Testis (tissue), 3 donors: ENCODE data around the gene TSC22D3. TPM values are rescaled to one million over a fixed set of nuclear protein-coding genes. Genes with fewer than 3 reads are reported as not detected.

Source experiments
- DNase-seq: peaks from one replicate; pipeline ENCODE4 v3.0.0-alpha.2; 2019
- H3K27ac ChIP-seq, 2 donors: fragments of 200-600 bp; sonication (generic); one replicate each; pipeline ENCODE4 v1.5.1; 2019
- H3K27me3 ChIP-seq: fragments of 200-600 bp; sonication (generic); one replicate; pipeline ENCODE4 v1.5.1; 2019
- H3K36me3 ChIP-seq: fragments of 200-600 bp; sonication (generic); one replicate; pipeline ENCODE4 v1.5.1; 2017; ENCODE audit warnings: low read depth; ENCODE audit errors: missing control alignments
- H3K4me1 ChIP-seq: fragments of 200-600 bp; sonication (generic); one replicate; pipeline ENCODE4 v1.5.1; 2019
- H3K4me3 ChIP-seq, 2 donors: fragments of 200-600 bp; sonication (generic); one replicate each; pipeline ENCODE4 v1.5.1; 2017 to 2019
- H3K9me3 ChIP-seq: fragments of 200-600 bp; sonication (generic); one replicate; pipeline ENCODE4 v1.5.1; 2017
- CTCF ChIP-seq, 3 experiments: fragments of 450-650 bp in 2 of 3; fragments of 200-600 bp in 1 of 3; sonication (generic) in 1 of 3; IDR thresholded peaks; one replicate each; pipeline ENCODE4 v1.5.1; 2016 to 2019; ENCODE audit warnings: antibody characterized with exemption in 3 of 3, mild to moderate bottlenecking in 2 of 3, moderate library complexity in 1 of 3
- POLR2A ChIP-seq: fragments of 450-650 bp; IDR thresholded peaks from one replicate; pipeline ENCODE4 v1.6.1; 2017; ENCODE audit warnings: antibody characterized with exemption, mild to moderate bottlenecking, moderate library complexity
- WGBS, 2 donors: methylation state at CpG; one replicate each; pipeline ENCODE4 v1.1.5; 2018; 5-methylcytosine and 5-hydroxymethylcytosine counted together
- intact Hi-C: fragments of 100-400 bp; cut with DNase I; formaldehyde crosslinking; loops from one replicate; pipeline ENCODE4 v1.15.1; 2023; ENCODE audit warnings: low total_unique reads
- polyA plus RNA-seq: library from polyadenylated mRNA; stranded (reverse); fragments of 350-450 nt; fragmentation: Illumina TruSeq; extraction: RNeasy Lipid Tissue Mini Kit (QIAGEN cat#74804); gene quantifications from one replicate; pipeline ENCODE4 v1.2.3, GENCODE V29; 2014; ENCODE audit warnings: low read depth, low replicate concordance; ENCODE audit not compliant: insufficient read depth
- total RNA-seq, 2 donors: library from RNA; depleted of rRNA; stranded (reverse); fragments of >200 nt; gene quantifications; one replicate each; pipeline ENCODE4 v1.2.3, GENCODE V29; 2016

The TSC22D3 gene
- total and polyA plus RNA-seq, 3 donors from 2014 or later = 65.5 to 123 (median 98.4) TPM

DNA sequence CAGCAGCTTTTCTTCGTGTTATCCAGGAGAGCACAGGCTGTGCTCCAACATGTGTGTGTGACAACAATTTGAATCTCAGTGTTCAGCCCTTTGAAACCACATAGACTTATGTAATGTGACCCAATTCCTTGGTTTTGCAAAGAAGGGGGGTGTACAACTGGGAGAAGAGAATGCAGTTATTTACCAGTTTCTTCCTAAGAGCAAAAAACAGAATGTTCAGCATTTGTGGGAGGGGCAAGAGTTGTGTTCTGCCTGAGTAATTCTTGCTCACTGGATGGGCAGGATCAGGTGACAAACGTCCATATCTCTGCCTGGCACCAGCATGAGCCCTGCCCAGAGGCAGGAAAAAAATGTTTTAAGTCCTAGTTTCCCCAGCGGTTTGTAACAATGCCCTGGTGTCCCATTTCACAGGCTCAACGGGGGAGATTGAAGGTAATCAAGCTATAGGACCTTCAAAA lies 75.2 kb downstream of the TSC22D3 start:
- Histone ChIP-seq H3K36me3 (no peaks in the 10 kb centered on the region), H3K27ac (peak overlapping the region in 1 of 2 donors; percentile 82), H3K27me3 (no peaks in the 10 kb centered on the region), H3K4me3 (no peak overlapping the region), H3K4me1 (no peaks in the 10 kb centered on the region), H3K9me3 (no peaks in the 10 kb centered on the region)
- 40 to 49% methylated on average over 2 to 4 of the region's 4 CpGs for WGBS, 2 donors
- intact Hi-C loops = no loop called here
- TF ChIP-seq CTCF (IDR thresholded peaks at IDR 0.05) (no peak), POLR2A (no peak)
- DNase-seq = peak; percentile 57

- H3K27ac ChIP-seq = peak overlapping the region in 1 of 2 donors; percentile 82
- H3K36me3 ChIP-seq = no peaks in the 10 kb centered on the region
- H3K4me3 ChIP-seq = no peak overlapping the region
- no peak for TF ChIP-seq CTCF (IDR thresholded peaks at IDR 0.05)
- no peak for TF ChIP-seq POLR2A
- H3K27me3 ChIP-seq = no peaks in the 10 kb centered on the region
- H3K9me3 ChIP-seq = no peaks in the 10 kb centered on the region
- no peak for DNase-seq
- H3K4me1 ChIP-seq = no peaks in the 10 kb centered on the region
- intact Hi-C loops = no loop called here
- WGBS, 2 donors = 90% methylated on average over 2 of the region's 2 CpGs
Measured at GRCh38 chrX:107699616-107700015, 76.0 kb downstream of the TSC22D3 start.

DNA sequence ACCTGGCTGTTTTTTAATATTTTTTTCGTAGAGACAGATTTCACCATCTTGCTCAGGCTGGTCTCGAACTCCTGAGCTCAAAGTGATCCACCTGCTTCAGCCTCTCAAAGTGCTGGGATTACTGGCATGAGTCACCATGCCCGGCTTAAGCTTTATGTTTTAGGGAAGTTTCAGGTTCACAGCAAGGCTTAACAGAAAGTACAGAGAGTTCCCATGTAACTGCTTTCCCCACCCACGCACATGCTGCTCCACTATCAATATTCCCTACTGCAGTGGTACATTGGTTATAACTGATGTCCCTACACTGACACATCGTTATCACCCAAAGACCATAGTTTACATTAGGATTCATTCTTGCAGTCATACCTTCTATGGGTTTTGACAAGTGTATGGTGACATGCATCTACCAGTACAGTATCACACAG lies 84.6 kb downstream of the TSC22D3 start:
- intact Hi-C loops = no loop called here
- DNase-seq = peak; percentile 56
- no peaks in the 10 kb centered on the region for H3K4me1 ChIP-seq
- peak overlapping the region in 1 of 2 donors; percentile 45 for H3K27ac ChIP-seq
- H3K4me3 ChIP-seq = no peak overlapping the region
- no peaks in the 10 kb centered on the region for H3K9me3 ChIP-seq
- no peak for TF ChIP-seq POLR2A
- TF ChIP-seq CTCF (IDR thresholded peaks at IDR 0.05) = no peak
- WGBS, 2 donors = 34 to 54% methylated on average over 3 to 5 of the region's 5 CpGs
- no peaks in the 10 kb centered on the region for H3K27me3 ChIP-seq
- H3K36me3 ChIP-seq = no peaks in the 10 kb centered on the region

GRCh38 chrX:107687445-107687844 lies 88.1 kb downstream of the TSC22D3 start:
- TF ChIP-seq POLR2A = no peak
- TF ChIP-seq CTCF (IDR thresholded peaks at IDR 0.05) = no peak
- intact Hi-C loops = no loop called here
- no peaks in the 10 kb centered on the region for H3K9me3 ChIP-seq
- H3K4me3 ChIP-seq = no peak overlapping the region
- H3K36me3 ChIP-seq = no peaks in the 10 kb centered on the region
- no peak for DNase-seq
- 85 to 96% methylated on average over 3 of the region's 3 CpGs for WGBS, 2 donors
- H3K27ac ChIP-seq = no peak overlapping the region
- H3K4me1 ChIP-seq = peaks cover 3% of the 10 kb centered on the region
- H3K27me3 ChIP-seq = no peaks in the 10 kb centered on the region

DNA sequence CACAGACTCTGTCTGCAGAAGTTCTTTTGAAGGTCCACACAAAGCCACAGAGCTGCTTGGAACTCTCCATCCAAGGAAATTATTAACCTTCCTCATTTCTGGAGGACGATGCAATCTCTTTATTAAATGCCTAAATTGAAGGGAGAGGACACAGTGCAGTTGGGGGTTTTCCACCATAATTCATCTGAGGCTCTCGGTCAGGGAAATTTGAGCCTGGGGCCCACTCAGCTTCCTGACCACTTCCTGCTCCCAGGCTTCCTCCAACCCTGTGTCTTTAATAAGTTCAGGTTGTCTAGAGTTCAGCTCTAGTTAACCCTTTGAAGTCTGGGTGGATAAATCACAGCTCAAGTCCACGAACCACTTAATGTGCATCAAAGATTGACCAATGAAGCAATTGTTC lies 88.8 kb downstream of the TSC22D3 start:
- intact Hi-C loops = no loop called here
- H3K4me1 ChIP-seq = peaks cover 3% of the 10 kb centered on the region

More for the DNA sequence above, 88.8 kb downstream of the TSC22D3 start:
- DNase-seq = no peak
- H3K27me3 ChIP-seq = no peaks in the 10 kb centered on the region
- no peak overlapping the region for H3K27ac ChIP-seq
- no peak overlapping the region for H3K4me3 ChIP-seq
- H3K9me3 ChIP-seq = no peaks in the 10 kb centered on the region
- no peaks in the 10 kb centered on the region for H3K36me3 ChIP-seq
- 59 to 66% methylated on average over 3 of the region's 3 CpGs for WGBS, 2 donors
- TF ChIP-seq POLR2A = no peak
- TF ChIP-seq CTCF (IDR thresholded peaks at IDR 0.05) = no peak
